ENCODE results near the gene COG1.

COG1 gene

GRCh38 chr17:73200476-73200875 is 7.6 kb downstream of the COG1 start:
- DNase-seq = no peak

GRCh38 chr17:73201215-73202069 is 8.6 kb downstream of the COG1 start:
- DNase-seq = no peak

- DNase-seq = no peak
Observed at GRCh38 chr17:73203135-73203787, 10.4 kb downstream of the COG1 start.

- DNase-seq = no peak
Observed at GRCh38 chr17:73203788-73204479, 11.1 kb downstream of the COG1 start.

GRCh38 chr17:73205459-73205961 is 12.7 kb downstream of the COG1 start:
- no peak for DNase-seq

GRCh38 chr17:73208139-73208827 is 15.4 kb downstream of the COG1 start:
- no peak for DNase-seq

GRCh38 chr17:73209436-73209835 is 16.6 kb downstream of the COG1 start:
- DNase-seq = no peak

GRCh38 chr17:73210002-73210678 is 17.3 kb downstream of the COG1 start:
- no peak for DNase-seq

GRCh38 chr17:73211745-73212144 is 18.9 kb downstream of the COG1 start:
- no peak for DNase-seq

GRCh38 chr17:73214008-73214407 is 21.2 kb downstream of the COG1 start:
- no peak for DNase-seq

- no peak for DNase-seq
Observed at GRCh38 chr17:73214851-73215250, 22.0 kb downstream of the COG1 start.

- no peak for DNase-seq
Observed at GRCh38 chr17:73215447-73215846, 22.6 kb downstream of the COG1 start.

GRCh38 chr17:73223626-73224230 is 30.9 kb downstream of the COG1 start:
- no peak for DNase-seq

- no peak for DNase-seq
Observed at GRCh38 chr17:73224237-73224636, 31.4 kb downstream of the COG1 start.

GRCh38 chr17:73224663-73225305 is 31.9 kb downstream of the COG1 start:
- no peak for DNase-seq

GRCh38 chr17:73226556-73227172 is 33.8 kb downstream of the COG1 start:
- no peak for DNase-seq

- DNase-seq = no peak
Observed at GRCh38 chr17:73227379-73227778, 34.5 kb downstream of the COG1 start.

- no peak for DNase-seq
Observed at GRCh38 chr17:73227944-73228343, 35.1 kb downstream of the COG1 start.

GRCh38 chr17:73228748-73229236 is 35.9 kb downstream of the COG1 start:
- peak in 1 of 2 experiments; percentile 47 for DNase-seq

- no peak for DNase-seq
Observed at GRCh38 chr17:73230088-73230487, 37.2 kb downstream of the COG1 start.

- DNase-seq = peak; percentile 68 to 70
Observed at GRCh38 chr17:73231395-73231794, 38.5 kb downstream of the COG1 start.
